HepG2 (cell line): ENCODE data around the gene HHIPL1. TPM values are rescaled to one million over a fixed set of nuclear protein-coding genes. Genes with fewer than 3 reads are reported as not detected.

Source experiments
- ATF2 ChIP-seq: sonication (generic); formaldehyde crosslinking; IDR thresholded peaks from 2 replicates; pipeline ENCODE4 v1.4.0; 2020; ENCODE audit warnings: missing genetic modification reagents
- EED ChIP-seq: sonication (generic); formaldehyde crosslinking; IDR thresholded peaks from 2 replicates; pipeline ENCODE4 v1.5.0; 2020; ENCODE audit warnings: mild to moderate bottlenecking, missing genetic modification reagents
- ELF4 ChIP-seq: sonication (generic); formaldehyde crosslinking; IDR thresholded peaks from 2 replicates; pipeline ENCODE4 v1.5.0; 2020; ENCODE audit warnings: missing genetic modification reagents, mild to moderate bottlenecking, moderate library complexity, borderline replicate concordance
- HOMEZ ChIP-seq: IDR thresholded peaks from 2 replicates; pipeline ENCODE4 v1.6.1; 2016; ENCODE audit warnings: low read depth
- HOXA3 ChIP-seq: sonication (generic); formaldehyde crosslinking; IDR thresholded peaks from 2 replicates; pipeline ENCODE4 v1.5.0; 2020; ENCODE audit warnings: missing genetic modification reagents
- KDM1A ChIP-seq: IDR thresholded peaks from 2 replicates; pipeline ENCODE4 v1.6.1; 2016; ENCODE audit warnings: missing compliant biosample characterization
- MLX ChIP-seq: IDR thresholded peaks from 2 replicates; pipeline ENCODE4 v1.6.1; 2016
- PATZ1 ChIP-seq: sonication (generic); formaldehyde crosslinking; IDR thresholded peaks from 2 replicates; pipeline ENCODE4 v1.4.0; 2020; ENCODE audit warnings: missing genetic modification reagents
- RFX1 ChIP-seq: fragments of 450-650 bp; IDR thresholded peaks from 2 replicates; pipeline ENCODE4 v1.6.1; 2017
- TFDP1 ChIP-seq: IDR thresholded peaks from 2 replicates; pipeline ENCODE4 v1.6.1; 2016; ENCODE audit warnings: missing compliant biosample characterization, missing genetic modification reagents, borderline replicate concordance
- ZBTB38 ChIP-seq: sonication (generic); formaldehyde crosslinking; IDR thresholded peaks from 2 replicates; pipeline ENCODE4 v1.5.1; 2020; ENCODE audit warnings: mild to moderate bottlenecking, missing genetic modification reagents
- ZBTB39 ChIP-seq: sonication (generic); formaldehyde crosslinking; IDR thresholded peaks from 2 replicates; pipeline ENCODE4 v1.5.0; 2020; ENCODE audit warnings: missing genetic modification reagents
- ZNF296 ChIP-seq: sonication (generic); formaldehyde crosslinking; conservative IDR thresholded peaks from 2 replicates; pipeline ENCODE4 v1.5.0; 2020; ENCODE audit warnings: mild to moderate bottlenecking, missing genetic modification reagents
- ZNF547 ChIP-seq: sonication (generic); formaldehyde crosslinking; IDR thresholded peaks from 2 replicates; pipeline ENCODE4 v1.5.1; 2020; ENCODE audit warnings: mild to moderate bottlenecking, missing genetic modification reagents
- ZNF597 ChIP-seq: sonication (generic); formaldehyde crosslinking; IDR thresholded peaks from 2 replicates; pipeline ENCODE4 v1.5.0; 2020; ENCODE audit warnings: missing genetic modification reagents
- ZNF616 ChIP-seq: sonication (generic); formaldehyde crosslinking; IDR thresholded peaks from 2 replicates; pipeline ENCODE4 v1.5.0; 2020; ENCODE audit warnings: low read depth, mild to moderate bottlenecking, missing genetic modification reagents
- ZNF619 ChIP-seq: sonication (generic); formaldehyde crosslinking; IDR thresholded peaks from 2 replicates; pipeline ENCODE4 v1.4.0; 2020; ENCODE audit warnings: mild to moderate bottlenecking, missing genetic modification reagents
- ZNF713 ChIP-seq: sonication (generic); formaldehyde crosslinking; IDR thresholded peaks from 2 replicates; pipeline ENCODE4 v1.4.0; 2020; ENCODE audit warnings: mild to moderate bottlenecking, missing genetic modification reagents
- polyA plus RNA-seq, 8 experiments: library from polyadenylated mRNA; depleted of rRNA in 3 of 8; stranded (reverse) in 7 of 8; unstranded in 1 of 8; fragments of >200 nt; fragmentation: Illumina TruSeq in 4 of 8; extraction: Trizol in 4 of 8; gene quantifications; 2 replicates each; pipeline versions ENCODE4 v1.2.1 to v1.2.3, GENCODE V29; 2011 to 2016; ENCODE audit warnings: low read depth in 4 of 8, missing spikeins in 1 of 8, mixed read lengths in 1 of 8; ENCODE audit not compliant: insufficient read depth in 1 of 8
- total RNA-seq, 5 experiments: library from RNA; depleted of rRNA; stranded (reverse); fragments of >200 nt; fragmentation: Illumina TruSeq; extraction: Trizol; gene quantifications; 2 replicates each; pipeline ENCODE4 v1.2.3, GENCODE V29; 2016; ENCODE audit warnings: low read depth in 1 of 5

Gene HHIPL1
- total and polyA plus RNA-seq, 2 of the 13 experiments (the other 11 are each of a cell fraction or from before 2014, with no cell fraction given): not detected

- no peak for TF ChIP-seq PATZ1 (CRISPR knock-in tag)
- peak; percentile 82 for TF ChIP-seq HOXA3
- 0 out of 2 replicates have a peak, but pooled peaks have one; percentile 22 for TF ChIP-seq KDM1A (CRISPR knock-in tag)
- peak; percentile 97 for TF ChIP-seq ZNF547
- TF ChIP-seq TFDP1 (CRISPR knock-in tag): peak; percentile 94
- peak; percentile 25; the same call in 1 of the 2 replicates for TF ChIP-seq MLX (CRISPR knock-in tag)
- TF ChIP-seq EED: peak; percentile 99
- no peak for TF ChIP-seq ZNF713 (CRISPR knock-in tag)
- TF ChIP-seq ZBTB39 (CRISPR knock-in tag): peak; percentile 49; the same call in 1 of the 2 replicates
- 0 out of 2 replicates have a peak, but pooled peaks have one; percentile 76 for TF ChIP-seq ZNF296
- TF ChIP-seq ELF4 (CRISPR knock-in tag): no peak
- TF ChIP-seq RFX1: no peak
- no peak for TF ChIP-seq ZNF619 (CRISPR knock-in tag)
- no peak for TF ChIP-seq HOMEZ (CRISPR knock-in tag)
- TF ChIP-seq ZNF597 (CRISPR knock-in tag): no peak
- TF ChIP-seq ATF2 (CRISPR knock-in tag): peak; percentile 75
- peak; percentile 70 for TF ChIP-seq ZBTB38
- peak; percentile 96 for TF ChIP-seq ZNF616 (CRISPR knock-in tag)
Measured at GRCh38 chr14:99603471-99604277, 41.3 kb upstream of the HHIPL1 start, which contains the start of gene CCDC85C (continued).
